Stimulated activated naive CD8-positive, alpha-beta T cell treated with anti-CD3 and anti-CD28 coated beads, Interleukin-15, Interleukin-2, amounts not matched to agents 100 U/mL and 50 U/mL, for 24 hours (primary cell): Measurements from ENCODE around the gene SH2D4B.
"Not testable (repeated sequence)": the region's sequence is repeated elsewhere in the genome, so short reads cannot be mapped to it uniquely, and the experiment has no call there.

Experiments used
- ATAC-seq: fragments of 150-1000 bp; cut with Tn5 transposase; one replicate; pipeline ENCODE4 v1.10.0; 2021
- DNase-seq: peaks from one replicate; pipeline ENCODE4 v3.0.0; 2021

The SH2D4B gene

DNA sequence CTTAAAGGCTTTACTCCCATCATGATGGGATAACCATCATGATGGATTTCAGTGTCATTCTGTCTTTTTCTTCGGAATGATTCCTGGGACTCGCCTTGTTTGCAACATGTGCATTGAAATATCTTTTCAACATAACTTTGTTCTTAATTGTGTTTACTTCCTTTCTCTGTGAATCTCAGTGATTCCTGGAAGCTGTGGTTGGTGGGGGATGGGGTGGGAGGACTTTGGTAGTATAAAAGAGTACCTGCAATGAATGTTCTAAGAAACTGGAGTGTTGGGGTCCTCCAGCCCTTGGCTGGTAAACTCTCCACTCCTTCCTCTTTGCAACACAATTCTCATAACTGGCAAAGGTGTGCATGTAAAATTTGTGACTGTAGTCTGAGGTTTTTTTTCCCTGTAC lies 11.5 kb upstream of the SH2D4B start:
- no peak for DNase-seq
- no peak for ATAC-seq

DNA sequence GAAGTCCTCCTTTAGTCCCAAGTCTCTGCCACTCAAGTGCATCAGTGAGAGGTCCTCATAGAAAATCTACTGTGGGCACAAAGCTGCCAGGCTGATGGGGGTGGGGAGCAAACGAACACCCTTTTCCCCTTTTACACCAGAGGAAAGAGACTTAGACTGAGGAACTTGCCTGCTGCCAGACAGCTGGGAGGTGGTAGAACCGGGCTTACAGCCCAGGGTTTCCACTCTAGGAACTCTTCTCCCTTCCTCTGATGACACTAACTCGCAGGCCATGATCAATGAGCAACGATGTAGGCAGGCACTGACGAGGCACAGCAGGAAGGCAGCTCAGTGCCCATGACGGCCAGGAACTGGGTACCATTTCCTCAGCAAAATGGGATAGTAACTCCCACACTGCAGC lies 11.0 kb upstream of the SH2D4B start:
- ATAC-seq (no peak), DNase-seq (no peak)

DNA sequence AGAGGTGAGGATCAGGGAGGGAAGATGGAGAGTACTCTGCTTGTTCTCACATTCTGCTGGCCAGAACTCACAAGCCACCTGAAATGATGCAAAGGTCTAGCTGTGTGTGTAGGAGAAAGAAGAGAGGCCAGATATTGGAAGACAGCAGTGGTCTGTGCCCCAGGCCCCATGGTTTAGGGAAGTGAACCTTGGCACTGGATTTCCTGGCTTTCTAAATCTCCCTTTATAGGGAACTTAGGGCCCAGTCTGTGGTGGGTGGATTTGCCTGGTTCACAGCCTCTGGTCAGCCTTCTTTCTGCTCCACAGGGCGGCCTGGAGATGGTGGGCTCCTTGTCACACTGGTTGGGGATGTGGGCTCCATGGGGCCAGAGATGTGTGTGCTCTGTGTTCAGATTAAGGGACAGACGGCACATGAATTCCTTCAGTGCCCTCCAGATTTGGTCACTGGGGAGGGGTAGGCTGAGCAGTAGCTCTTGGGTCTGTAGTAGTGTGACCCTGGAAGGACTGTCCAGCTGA lies 9.5 kb upstream of the SH2D4B start:
- no peak for DNase-seq
- ATAC-seq: no peak

DNA sequence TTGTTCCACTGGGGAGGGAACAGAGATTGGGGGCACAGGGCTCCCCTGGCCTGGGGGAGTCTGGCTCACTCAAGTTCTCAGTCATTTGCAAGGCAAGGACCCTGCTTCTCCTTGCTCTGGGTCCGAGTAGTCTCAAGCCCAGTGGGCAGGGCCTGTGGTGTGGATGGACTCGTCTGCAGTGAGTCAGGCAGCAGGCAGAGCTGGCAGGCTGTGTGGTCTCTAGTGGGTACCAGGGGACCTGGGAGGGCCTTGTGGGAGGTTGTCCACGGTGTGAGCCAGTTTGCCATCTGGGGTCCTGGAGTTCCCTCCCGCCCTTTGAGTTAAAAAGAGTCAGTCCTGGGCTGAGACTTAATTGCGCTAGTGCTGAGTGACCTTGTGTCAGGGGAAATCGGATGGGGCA lies 8.8 kb upstream of the SH2D4B start:
- ATAC-seq: no peak
- DNase-seq: no peak

- peak; percentile 32 for DNase-seq
- ATAC-seq: peak; percentile 31
Observed at GRCh38 chr10:80529604-80530003, 8.1 kb upstream of the SH2D4B start.

- peak; percentile 57 for DNase-seq
- ATAC-seq: peak; percentile 86
Observed at GRCh38 chr10:80530251-80530650, 7.5 kb upstream of the SH2D4B start.

GRCh38 chr10:80530816-80531215 lies 6.9 kb upstream of the SH2D4B start:
- ATAC-seq (no peak), DNase-seq (no peak)

GRCh38 chr10:80532571-80532970 lies 5.1 kb upstream of the SH2D4B start:
- DNase-seq: no peak
- no peak for ATAC-seq

- not testable (repeated sequence) for ATAC-seq
Observed at GRCh38 chr10:80534059-80534458, 3.6 kb upstream of the SH2D4B start.

DNA sequence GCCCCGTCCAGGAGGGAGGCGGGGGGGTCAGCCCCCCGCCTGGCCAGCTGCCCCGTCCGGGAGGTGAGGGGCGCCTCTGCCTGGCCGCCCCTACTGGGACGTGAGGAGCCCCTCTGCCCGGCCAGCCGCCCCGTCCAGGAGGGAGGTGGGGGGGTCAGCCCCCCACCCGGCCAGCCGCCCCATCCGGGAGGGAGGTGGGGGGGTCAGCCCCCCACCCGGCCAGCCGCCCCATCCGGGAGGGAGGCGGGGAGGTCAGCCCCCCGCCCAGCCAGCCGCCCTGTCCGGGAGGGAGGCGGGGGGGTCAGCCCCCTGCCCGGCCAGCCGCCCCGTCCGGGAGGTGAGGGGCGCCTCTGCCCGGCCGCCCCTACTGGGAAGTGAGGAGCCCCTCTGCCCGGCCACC lies 3.1 kb upstream of the SH2D4B start:
- not testable (repeated sequence) for DNase-seq

More at GRCh38 chr10:80534059-80534458, 3.6 kb upstream of the SH2D4B start:
- not testable (repeated sequence) for DNase-seq

GRCh38 chr10:80535671-80536360 lies 1.9 kb upstream of the SH2D4B start:
- DNase-seq (peak; percentile 83), ATAC-seq (peak; percentile 87)

More for the DNA sequence above, 3.1 kb upstream of the SH2D4B start:
- not testable (repeated sequence) for ATAC-seq

- ATAC-seq (no peak), DNase-seq (no peak)
Observed at GRCh38 chr10:80536361-80536835, 1.3 kb upstream of the SH2D4B start.

DNA sequence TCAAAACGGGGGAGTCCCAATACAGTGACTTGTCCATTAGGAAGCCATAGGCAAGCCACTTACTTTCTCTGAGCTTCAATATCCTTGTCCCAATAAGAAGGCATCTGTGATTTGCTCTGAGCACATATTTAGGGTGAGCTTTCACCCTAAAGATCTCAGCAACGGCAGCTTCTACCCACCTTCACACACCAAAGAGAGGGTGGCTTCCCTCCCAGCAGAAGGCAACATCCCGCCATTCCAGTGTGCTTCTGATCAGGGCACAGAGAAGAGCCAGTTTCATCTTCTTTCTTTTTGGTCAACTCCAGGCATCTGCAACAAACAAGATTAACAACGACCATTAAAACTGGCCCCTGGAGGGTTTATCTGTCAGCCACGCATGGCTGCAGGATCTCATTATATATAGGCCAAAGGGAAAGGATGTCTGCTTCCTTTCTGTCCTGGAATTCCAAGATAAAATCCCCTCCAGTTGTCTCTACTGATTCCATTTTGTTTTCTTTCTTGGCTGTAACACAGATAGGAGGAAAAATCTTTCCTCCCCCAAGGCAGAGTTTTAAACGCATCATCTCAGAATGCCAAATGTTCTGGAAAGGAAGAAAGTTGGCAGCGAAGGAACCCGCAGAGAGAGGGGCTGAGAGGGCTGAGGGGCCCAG lies 491 bp upstream of the SH2D4B start:
- no peak for ATAC-seq

DNA sequence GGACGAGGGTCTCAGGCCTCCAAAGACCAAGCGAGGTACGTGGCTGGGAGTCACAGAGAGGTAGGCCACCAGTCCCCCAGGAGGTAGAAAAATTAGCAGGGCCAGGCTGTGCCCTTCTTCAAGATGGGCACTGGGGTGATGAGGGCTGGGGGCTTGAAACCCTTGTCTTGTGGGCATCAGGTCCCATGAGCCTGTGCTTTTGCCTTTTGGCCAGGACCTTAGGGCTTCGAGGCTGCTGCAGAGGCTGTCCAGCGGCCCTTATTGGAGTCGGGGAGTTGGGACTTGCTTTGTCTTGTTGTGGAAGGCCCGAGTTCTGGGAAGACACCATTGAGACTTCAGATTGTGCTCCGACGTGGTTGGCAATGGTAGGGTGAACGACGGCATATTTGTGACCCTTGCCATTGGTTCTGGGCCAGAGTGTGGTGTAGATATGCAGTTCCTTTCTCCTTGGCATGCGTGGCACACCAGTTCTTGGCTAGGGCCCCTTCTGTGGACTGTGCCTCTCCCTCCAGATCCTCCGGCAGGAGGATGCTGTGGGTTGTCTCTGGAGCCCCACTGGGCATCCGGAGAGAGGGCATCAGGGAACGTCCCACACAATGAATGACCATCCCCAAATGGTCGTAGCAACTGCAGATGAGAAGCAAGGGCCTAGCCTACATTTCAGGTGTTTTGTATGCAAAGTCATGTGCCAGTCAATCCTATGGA lies 931 bp downstream of the SH2D4B start:
- ATAC-seq: no peak

More for the DNA sequence above, 491 bp upstream of the SH2D4B start:
- no peak for DNase-seq

GRCh38 chr10:80539421-80540031 lies 1.8 kb downstream of the SH2D4B start:
- no peak for DNase-seq
- peak; percentile 17 for ATAC-seq

More for the DNA sequence above, 931 bp downstream of the SH2D4B start:
- DNase-seq: no peak

DNA sequence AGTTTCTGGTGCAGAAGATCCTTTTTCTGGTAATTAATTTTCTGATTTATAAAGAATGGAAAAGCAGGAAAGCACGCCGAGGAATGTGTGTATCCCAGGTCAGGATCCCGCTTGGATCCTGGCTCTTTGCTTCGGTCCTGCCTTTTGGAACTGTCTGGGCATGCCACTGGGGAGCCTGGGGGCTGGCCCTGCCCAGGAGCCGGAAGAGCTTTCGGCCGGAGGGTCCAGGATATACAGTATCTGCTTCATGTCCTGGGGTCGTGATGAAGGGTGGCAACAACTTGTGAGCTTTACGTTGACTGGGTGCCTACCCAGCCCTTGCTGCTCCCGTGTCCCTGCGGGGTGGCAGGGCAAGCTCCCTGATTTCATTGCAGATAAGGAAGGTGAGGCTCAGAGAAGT lies 2.4 kb downstream of the SH2D4B start:
- no peak for ATAC-seq

DNA sequence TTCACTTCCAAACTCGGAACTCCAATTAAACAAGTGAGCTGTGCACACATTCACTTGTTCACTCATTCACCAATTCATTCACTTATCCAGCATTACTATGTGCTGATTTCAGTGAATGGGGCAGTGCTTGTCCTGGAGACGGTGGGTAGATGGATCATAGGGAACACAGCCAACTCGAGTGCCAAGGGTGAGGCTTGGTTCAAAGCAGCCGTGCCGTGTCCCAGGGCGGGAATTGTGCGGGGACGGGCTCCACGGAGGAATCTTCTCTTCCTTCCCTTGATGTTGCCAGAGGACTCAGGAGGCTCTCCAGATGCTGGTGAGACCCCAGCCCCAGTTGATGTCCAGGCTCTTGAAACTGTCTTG lies 2.9 kb downstream of the SH2D4B start:
- DNase-seq (no peak), ATAC-seq (no peak)

More for the DNA sequence above, 2.4 kb downstream of the SH2D4B start:
- no peak for DNase-seq

DNA sequence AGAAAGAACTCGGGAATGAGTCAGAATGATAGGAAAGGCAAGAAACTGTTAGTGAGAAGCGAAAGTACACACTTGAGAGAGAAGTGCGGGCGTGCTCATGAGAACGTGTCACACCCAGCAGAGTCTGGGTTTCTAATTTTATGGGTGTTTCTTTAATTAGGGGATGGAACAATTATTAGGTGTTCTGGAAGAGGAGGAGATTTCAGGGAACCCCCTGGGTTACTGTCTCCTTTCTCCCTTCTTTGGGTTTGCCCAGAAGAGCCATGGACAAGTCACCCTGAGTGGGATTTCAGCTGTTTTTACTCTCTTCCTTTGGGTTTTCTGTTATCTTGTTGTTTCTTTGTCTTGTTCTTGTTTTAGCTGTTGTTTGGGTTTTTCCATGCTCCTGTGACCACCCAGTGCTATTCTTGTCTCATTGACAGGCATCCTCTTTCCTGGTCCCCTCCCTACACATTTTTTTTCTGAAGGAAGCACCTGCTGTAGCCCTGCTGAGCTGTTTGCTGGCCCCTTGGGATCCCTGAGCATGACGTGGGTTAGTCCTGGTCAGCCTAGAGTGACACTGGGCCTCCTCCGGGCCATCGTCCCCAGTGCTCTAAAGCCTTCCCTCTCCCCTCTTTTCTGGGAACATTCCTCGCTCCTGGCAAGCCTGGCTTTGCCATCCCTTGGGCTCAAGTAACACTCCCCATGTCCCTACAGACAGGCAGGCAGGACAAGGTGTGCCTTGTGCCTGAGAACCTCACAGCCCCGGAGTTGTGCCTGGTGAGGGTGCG lies 3.5 kb downstream of the SH2D4B start:
- ATAC-seq (no peak), DNase-seq (no peak)

GRCh38 chr10:80542053-80542452 lies 4.4 kb downstream of the SH2D4B start:
- ATAC-seq (no peak), DNase-seq (no peak)

GRCh38 chr10:80542652-80543318 lies 5.1 kb downstream of the SH2D4B start:
- DNase-seq (no peak), ATAC-seq (no peak)

DNA sequence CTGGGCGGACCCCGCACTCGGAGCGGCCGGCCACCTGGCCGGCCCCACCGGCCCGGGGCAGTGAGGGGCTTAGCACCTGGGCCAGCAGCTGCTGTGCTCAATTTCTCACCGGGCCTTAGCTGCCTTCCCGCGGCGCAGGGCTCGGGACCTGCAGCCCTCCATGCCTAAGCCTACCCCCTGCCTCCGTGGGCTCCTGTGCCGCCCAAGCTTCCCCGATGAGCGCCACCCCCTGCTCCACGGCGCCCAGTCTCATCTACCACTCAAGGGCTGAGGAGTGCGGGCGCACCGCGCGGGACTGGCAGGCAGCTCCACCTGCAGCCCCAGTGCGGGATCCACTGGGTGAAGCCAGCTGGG lies 5.6 kb downstream of the SH2D4B start:
- not testable (repeated sequence) for ATAC-seq, DNase-seq
